Inflammatory macrophage (primary cell): Measurements from ENCODE around the gene RAP1B.

ENCODE experiments used
- DNase-seq, 2 donors: peaks; one replicate each; pipeline ENCODE4 v3.0.0-alpha.2; 2020 to 2022
- total RNA-seq, 18 experiments: gene quantifications; one replicate each; lab custom pipeline; 2026; ENCODE audit warnings: mixed read lengths in 6 of 18, inconsistent platforms in 2 of 18; lab: John Stamatoyannopoulos, UW

The RAP1B gene
- 113 to 388 (median 200) reads per million in 18 experiments for total RNA-seq

DNA sequence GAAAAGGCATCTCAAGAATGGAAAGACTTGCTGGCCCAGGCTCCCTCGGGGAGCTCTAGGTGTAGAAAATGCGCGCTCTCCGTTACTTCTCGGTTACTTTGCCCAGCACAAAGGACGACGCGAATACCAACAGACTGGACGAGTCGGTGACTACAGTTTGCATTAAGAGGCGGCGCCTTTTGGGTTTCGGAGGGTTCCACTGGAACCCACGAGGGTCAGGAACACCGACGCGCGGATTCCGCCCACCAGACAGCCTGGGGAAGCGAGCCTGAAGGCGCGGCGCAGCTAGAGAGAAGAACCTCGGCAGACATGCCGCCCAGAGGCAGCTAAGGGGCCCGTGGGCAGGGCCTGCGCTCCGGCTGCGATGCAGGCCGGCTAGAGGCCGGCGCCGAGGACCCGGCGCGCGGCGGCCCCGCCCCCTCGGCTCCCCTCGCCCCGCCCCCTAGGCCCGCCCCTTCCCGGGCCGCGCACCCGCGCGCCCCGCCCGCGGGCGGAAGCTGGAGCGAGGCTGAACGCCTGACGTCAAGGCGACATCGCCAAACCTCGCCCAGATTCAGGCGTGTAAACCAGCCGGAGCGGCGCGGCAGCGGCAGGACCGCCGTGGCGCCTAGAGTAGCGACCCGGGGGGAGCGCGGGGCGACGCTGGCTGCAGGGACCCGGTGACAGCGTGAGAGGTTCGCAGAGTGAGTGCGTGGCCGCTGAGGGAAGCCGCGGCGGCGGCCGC is at the start of gene RAP1B:
Gene RAP1B (plus strand): TSS at position 530 of the 724 bp plus-strand sequence. CDS start 37,826 bp downstream, outside the sequence.
- peak; percentile 91 to 97 for DNase-seq

DNA sequence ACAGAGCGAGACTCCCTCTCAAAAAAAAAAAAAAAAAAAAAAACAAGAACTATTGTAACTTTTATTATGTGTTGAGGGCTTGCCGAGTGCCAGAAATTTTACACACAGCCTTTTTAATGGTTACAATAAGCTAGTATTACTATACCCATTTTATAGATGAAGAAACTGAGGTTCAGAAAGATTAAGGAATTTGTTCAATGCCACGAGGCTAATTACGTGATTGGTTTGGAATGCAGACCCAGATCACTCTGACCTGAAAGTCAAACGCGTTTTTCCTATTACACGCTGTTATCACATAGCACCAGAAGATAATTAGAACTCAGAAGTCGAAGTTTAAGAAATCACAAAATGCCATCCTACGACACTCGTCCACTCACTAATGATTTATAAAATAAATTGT is 48.9 kb upstream of the RAP1B start:
- no peak for DNase-seq

DNA sequence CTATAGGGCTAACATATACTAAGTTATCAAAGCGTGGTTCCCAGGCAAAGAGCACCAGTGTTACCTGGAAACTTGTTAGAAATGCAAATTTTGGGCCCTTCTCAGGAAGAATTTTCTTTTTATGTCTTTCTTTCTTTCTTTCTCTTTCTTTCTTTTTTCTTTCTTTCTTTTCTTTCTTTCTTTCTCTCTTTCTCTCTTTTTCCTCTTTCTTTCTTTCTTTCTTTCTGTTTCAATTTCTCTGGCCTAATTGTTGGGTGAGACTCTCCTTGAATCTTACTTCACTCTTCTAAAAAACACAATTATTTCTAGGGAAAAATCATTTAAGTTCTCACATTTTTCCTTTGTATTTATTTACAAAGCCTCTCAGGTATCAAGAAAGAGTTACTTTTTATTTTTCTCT is 46.5 kb upstream of the RAP1B start:
- DNase-seq: no peak

DNA sequence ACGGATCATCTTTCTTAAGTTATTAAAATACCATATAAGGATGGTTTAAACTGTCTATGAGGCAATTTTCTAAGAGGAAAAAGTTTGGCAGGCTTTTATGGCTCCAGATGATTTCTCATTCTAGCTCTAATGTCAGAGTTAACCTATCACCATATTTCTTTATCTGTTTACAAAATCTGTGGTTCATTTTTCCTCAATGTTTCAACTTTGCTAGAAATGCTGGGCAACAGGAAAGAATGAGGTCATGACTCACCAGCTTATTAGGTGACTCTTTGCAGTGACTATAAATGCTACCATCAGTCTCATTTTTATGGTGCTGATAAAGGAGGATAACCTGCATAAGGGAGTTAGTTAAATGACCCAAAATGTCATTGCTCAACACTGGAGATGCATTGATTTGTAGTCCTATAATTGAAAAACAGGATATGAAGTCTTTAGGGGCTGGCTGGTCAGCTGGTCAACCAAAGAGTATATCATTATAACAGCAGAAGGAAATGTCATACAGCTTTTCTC is 45.3 kb upstream of the RAP1B start:
- peak in 1 of 2 donors; percentile 25 for DNase-seq

DNA sequence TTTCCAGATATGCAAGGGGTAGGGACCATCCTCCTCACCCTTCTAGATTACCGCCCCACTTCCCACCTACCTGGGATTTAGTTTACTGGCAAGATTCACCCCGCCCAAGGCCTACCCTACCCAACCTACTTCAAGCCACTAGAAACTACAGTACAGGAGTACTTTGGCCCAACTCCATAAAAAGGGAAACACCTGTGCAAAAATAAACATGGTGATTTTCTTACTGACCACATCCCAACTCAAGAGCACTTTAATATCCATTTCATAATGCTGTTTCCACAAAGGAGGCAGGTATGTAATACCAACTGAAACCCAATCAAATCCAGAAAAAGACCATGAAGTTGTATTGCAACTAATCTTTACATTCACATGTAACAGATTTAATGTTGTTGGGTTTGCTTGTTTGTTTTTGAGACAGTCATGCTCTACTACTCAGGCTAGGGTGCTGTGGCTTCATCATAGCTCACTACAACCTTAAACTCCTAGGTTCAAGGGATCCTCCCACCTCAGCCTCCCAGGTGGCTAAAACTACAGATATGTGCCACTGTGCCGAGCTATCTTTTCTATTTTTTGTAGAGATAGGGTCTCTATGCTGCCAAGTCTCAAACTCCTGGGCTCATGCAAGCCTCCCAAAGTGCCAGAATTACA is 41.7 kb upstream of the RAP1B start:
- no peak for DNase-seq

DNA sequence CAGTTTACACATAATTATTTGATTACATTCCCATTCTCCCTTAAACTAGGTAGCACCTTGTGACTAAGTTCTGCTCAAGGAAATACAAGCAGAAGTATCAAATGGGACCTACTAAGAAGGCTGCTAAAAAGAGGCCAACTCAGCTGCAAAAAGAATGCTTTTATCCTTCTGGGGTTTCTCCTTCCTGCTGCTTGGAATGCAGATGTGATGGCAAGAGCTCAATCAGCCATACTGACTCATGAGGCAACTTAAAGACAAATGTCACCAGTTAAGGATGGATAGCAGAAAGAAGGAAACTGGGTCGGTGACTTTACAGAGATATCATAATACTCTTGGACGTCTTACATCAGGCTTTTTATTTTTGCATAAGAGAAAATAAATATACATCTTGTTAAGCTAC is 38.0 kb upstream of the RAP1B start:
- DNase-seq: no peak

DNA sequence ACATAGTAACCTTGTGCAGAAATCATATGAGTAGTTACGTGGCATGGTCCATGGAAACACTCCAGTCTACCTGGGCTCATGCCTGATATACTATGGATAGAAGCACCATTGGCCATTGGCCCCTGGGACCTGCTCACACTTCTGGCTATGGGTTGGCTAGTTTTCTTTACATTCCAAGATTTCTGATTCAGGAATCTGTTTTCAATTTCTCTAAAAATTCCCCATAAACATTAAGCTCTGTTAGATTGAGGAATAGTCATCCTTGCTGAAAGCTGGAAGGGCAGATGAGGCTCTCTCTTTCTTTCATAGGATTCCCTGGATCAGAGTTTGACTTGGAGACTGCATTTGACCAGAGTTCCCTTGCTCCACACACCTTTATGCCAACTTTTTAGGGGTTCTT is 37.3 kb upstream of the RAP1B start:
- no peak for DNase-seq

DNA sequence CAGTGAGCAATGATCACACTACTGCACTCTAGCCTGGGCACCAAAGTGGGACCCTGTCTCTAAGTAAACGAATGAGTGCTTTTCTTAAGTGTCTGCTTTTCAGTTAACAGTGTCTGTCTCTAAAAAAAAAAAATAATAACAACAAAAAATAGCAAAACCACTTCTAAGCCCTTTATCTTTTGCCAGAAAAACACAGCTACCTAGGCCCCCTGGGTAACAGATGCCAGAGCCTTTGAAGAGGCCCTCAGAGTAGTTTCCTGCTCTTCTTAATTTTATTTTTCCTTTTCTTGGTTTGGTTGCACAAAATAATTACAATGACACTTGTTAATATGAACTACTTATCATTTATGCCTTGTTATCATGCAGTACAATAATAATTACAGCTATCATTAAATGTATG is 32.8 kb upstream of the RAP1B start:
- no peak for DNase-seq

DNA sequence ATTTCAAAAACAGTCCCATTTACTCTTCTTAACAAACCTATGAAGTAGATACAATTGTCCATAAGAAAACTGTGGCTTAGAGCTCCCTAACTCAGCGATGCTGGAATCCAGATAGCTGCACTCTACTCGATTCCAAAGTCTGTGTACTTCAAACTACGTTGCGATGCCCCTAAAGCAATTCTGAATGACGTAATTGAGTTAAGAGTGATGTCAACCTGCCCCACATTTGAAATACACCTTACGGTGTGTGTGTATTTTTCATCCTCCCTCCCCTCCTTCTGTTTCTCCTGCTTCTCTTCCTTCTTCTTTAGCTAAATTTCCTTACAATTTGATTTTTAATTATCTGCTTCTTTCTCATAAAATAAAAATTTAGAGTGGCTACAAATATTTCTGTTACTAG is 31.9 kb upstream of the RAP1B start:
- DNase-seq: no peak

DNA sequence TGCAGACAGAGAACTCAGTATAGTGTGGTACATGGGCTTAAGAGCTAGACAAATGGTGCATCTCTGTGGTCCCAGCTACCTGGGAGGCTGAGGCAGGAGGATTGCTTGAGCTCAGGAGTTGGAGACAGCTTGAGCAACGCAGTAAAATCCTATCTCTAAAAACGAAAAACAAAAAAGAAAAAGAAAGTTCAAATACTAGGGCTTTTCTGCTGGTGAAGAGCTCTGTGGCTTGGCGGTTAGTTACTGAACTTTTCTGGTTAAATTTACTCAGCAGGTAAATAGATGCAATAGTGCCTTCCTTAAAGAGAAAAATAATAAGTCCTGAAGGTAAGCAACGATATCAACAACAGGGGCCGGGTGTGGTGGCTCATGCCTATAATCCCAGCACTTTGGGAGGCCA is 31.4 kb upstream of the RAP1B start:
- DNase-seq: no peak

DNA sequence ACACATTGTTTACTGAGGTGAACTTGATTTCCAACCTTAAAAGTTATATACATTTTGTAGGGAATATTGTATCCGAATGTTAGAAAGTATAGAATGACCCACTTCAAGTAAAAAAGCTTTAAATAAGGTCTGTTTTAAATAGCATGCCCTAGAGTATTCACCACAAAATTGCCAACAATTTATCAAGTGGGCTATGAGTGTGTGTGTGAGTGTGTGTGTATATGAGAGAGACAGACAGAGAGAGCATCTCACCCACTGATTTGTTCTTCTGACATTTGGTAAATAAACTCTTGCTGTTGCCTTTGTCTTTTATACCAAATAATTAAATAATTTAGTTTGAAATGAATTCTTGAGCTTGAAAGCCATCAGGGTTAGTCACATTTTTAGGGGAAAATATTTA is 29.8 kb upstream of the RAP1B start:
- no peak for DNase-seq

DNA sequence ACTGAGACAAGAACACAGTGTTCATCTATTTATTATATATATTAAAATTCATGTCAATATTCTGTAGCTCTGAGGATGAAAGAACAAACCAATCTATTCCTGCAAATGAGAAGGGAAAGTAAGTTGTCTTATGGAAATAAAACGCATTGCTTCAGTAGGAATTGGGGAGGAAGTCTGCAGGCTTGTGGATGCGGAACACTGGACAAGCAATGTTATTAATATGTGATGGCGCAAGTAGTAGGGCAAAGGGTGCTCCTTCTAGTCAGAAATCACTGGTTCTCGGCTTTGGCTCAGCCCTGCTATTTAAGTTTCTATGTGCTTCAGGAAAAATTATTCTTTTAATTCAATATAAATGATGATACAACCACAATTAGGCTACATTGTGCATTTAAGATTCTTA is 28.8 kb upstream of the RAP1B start:
- no peak for DNase-seq

DNA sequence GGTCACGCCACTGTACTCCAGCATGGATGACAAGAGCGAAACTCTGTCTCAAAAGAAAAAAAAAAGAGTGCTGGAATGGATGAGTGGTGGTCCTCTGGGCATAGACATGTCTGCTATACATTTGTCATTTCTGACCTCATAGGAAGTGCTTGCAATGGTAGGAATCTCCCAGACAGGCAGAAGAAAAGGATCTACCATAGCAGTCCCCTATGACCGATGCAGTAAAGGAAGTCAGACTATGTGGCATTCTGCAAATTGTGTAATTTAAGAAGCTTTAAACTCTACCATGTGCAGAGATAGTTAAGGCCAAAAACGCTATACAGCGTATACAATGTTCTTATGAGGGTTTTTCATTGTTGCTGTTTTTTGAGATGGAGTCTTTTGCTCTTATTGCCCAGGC is 24.7 kb upstream of the RAP1B start:
- no peak for DNase-seq

DNA sequence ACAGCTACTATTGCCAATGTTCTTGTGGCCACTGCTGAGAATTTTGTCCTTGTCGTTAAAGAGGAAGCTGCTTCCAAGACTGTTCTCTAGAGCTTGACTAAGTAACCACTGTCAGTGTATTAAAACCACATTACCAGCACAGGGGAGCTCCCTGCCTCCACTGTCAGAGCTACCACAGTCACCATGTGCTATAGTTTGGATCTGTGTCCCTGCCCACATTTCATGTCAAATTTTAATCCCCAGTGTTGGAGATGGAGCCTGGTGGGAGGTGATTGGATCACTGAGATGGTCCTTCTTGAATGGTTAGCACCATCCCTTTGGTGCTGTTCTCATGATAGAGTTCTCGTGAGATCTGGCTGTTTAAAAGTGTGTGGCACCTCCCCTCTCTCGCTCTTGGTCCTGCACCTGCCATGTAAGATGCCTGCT is 23.2 kb upstream of the RAP1B start:
- peak; percentile 65 to 71 for DNase-seq

DNA sequence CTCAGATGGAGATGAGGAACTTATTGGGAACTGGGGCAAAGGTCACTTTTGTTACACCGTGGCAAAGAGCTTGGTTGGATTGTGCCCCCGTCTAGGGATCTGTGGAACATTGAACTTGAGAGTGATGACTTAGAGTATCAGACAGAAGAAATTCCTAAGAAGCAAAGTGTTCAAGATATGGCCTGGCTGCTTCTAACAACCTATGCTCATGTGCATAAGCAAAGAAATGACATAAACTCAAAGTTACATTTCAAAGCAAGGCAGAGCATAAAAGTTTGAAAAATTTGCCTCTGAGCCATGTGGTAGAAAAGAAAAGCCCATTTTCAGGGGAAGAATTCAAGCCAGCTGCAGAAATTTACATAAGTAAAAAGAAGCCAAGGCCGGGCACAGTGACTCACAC is 21.5 kb upstream of the RAP1B start:
- DNase-seq: no peak

DNA sequence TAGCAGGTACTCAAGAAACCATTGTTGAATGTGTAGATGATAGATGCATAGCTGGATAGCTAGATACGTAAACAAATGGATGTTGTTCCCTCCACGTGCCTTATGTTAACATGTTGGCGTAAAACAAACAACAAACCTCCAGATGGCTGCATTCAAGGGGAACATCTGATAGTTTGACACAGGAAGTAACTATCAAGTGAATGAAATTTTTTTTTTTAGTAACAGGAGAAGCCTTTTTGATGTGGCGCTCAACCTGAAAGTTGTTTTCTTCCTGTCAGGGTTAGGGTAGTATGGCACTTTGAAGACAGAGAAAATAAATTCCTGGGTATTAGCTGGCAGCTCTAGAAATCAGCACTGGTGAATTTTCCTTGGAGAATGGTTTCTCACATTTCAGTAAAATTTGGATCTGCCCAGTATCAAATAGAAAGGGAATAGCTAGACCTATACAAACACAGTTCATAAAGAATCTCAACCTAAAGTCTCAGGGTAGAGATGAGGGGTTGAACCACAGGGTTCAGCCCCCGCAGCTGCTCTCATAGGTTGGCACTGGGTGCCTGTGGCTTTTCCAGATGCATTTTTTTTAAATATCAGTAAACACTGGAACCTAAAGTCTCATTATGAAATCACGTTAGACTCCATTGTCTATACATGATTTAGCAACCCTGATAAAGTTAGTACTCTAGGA is 18.8 kb upstream of the RAP1B start:
- no peak for DNase-seq

DNA sequence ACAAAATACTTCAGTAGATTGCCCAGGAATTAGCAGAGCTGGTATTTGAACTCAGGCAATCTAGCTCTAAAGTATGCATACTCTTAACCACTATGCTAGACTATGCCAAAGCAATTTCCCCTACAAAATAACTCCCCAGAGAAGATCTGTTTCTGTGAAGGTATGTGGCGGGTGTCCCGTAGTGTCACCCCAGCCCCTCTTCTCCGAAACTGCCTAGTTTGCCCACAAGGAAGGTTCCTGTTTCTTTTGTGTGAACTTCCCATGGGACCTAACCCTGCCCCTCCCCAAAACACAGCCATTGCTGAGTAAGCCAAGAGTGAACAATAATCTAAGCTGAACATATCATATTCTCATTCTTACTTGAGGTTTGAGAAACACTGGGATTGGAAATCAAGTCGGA is 15.5 kb upstream of the RAP1B start:
- no peak for DNase-seq

DNA sequence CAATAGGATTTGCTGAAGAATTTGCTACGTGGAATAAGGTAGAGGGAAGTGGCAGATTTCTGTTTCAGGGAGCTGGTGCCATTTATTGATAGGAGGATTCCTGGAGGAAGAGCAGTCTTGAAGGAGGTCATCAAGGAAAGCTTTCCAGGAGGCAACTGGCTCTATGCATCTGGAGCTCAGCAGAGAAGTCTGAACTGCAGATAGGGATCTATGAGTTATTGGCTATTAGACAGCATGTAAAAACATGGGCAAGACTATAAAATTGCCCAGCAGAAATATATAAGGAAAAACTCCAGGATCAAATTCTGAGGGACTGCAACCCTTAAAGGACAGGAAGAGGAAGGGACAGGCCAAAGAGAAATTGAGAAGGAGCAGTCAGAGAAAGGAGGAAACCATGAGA is 8.9 kb upstream of the RAP1B start:
- DNase-seq: no peak

DNA sequence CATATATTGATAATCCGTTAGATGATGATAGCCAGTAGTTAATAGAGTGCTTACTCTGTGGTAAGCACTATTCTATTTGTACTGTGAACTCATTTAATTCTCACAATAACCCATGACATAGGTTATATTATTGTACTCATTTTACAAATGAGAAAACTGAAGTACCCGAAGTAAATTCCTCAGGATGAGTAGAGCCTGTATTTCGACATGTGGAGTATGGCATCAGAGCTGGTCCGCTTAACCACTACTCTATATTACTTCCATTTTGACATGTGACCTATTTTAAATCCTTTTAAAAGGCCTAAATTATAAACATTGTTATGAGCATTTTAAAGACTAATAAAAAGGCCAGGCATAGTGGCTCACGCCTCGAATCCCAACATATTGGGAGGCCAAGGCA is 8.0 kb upstream of the RAP1B start:
- DNase-seq: peak; percentile 45 to 57

DNA sequence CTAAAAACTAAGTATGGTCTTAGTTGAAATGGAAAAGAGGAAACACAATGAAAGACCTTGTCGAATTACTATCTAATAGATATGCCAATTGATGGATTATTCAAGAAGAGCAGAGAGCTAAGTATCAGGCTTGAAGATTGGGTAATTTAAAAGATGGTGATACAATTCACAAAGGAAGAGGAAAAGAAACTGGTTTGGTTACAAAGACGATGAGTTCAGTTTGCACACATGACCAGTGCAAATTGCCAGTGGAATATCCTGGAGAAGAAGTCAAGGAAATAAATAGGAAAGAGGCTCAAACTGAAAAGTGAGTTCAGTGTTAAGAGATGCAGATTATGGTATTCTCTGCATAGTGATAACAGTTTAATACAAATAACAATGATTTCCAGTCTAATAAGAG is 2.5 kb upstream of the RAP1B start:
- DNase-seq: peak in 1 of 2 donors; percentile 27

DNA sequence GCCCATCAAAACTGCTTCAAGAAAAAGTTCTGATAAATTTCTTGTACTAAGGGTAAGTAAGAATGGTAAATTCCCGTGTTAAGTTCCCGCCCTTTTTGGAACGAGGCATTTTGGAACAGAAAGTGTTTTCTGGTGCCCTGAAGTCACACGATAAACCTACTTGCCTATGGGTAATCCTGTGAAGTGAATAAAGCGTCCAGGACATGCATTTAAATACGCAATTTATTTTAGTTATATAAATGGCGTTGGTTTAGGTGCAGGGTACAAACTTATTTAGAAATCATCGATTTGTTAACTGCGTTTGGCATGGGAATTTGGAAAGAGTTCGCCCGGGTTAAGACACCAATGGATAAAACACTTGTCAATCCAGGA is 715 bp upstream of the RAP1B start:
- peak in 1 of 2 donors; percentile 22 for DNase-seq

DNA sequence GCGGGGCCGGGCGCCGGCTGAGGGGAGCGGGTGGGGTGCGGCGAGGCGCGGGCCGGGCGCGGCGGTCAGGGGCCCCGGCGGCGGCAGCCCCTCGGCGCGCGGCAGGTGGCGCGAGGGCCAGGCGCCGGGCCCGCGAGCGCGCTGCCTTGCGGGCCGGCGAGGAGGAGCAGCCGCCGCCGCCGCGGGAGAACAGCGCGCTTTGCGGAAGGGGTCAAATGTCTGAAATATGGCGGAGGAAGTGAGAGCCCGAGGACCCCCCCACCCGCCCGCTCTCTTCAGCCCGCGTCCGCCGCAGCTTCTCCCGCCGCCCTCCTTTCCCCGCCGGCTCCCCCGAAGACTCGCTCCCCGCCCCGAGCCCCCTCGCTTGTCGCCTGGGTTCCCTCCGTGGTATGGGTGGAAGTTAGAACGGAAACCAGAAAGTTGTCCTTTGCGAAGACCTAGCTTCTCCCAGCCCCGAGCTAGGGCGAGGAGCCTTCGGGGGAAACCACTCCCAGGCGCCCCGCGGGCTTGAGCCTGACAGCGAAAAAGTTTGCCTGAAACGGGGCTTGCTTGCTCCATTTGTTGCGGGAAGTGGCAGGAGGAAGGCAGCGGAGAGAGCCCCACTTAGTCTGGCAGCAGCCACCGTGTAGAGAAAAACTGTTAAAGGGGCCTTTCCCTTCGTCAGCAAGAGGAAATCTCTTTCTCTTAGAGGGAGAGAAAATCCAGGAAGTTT is 551 bp downstream of the RAP1B start:
- peak; percentile 70 to 74 for DNase-seq

DNA sequence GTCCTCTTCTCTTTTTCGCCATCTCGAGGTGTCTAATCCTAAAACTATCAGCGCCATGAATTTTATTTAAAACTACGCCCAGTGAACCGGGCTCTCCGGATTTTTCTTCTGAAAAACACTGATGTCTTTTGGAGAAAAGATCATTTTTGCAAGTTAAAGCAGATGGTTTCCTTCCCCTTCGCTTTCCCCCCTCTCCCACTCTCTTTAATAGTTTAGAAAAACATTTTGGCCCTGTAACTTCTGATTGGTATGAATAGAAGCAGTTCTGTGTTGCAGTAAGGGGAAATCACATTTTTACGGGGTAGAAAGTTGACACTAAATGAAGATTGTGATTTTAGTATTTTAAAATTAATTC is 1.1 kb downstream of the RAP1B start:
- DNase-seq: no peak
